H1 (cell line): ENCODE measurements around the gene MYD88. TPM values are rescaled to one million over a fixed set of nuclear protein-coding genes. Genes with fewer than 3 reads are reported as not detected.

Experiments
- CTCF ChIA-PET: fragments of 300-600 bp; sonication (Branson Sonifier 250); formaldehyde crosslinking; loops from one replicate; lab custom pipeline; 2021; ENCODE audit not compliant: partially characterized antibody; lab: Charles Lee
- POLR2A ChIA-PET: fragments of 300-600 bp; sonication (Branson Sonifier 250); formaldehyde crosslinking; loops from one replicate; lab custom pipeline; 2021; ENCODE audit warnings: inconsistent platforms; ENCODE audit not compliant: partially characterized antibody; lab: Charles Lee
- DNase-seq, 2 experiments: peaks; one replicate each; pipeline versions ENCODE4 v3.0.0 to v3.0.0-alpha.2; 2010 to 2022; ENCODE audit warnings: low spot score in 2 of 2, low read depth in 1 of 2, mixed read lengths in 1 of 2
- FAIRE-seq: peaks from 2 replicates; lab custom pipeline; 2011; peaks lifted over from hg19 to GRCh38; lab: Jason Lieb, UNC
- H2AFZ ChIP-seq: 2 replicates; pipeline ENCODE4 v1.8.1; 2012; ENCODE audit warnings: low read length, inconsistent platforms
- H2AK5ac ChIP-seq: 2 replicates; pipeline ENCODE4 v1.6.1; 2013; ENCODE audit warnings: low read depth, low read length
- H2BK120ac ChIP-seq: replicated peaks from 2 replicates; pipeline ENCODE3; 2013; ENCODE audit warnings: low read depth, low read length, inconsistent platforms
- H2BK12ac ChIP-seq: 2 replicates; pipeline ENCODE4 v1.6.1; 2013; ENCODE audit warnings: low read depth, low read length
- H2BK15ac ChIP-seq: 2 replicates; pipeline ENCODE4 v1.6.1; 2013; ENCODE audit warnings: low read length
- H2BK20ac ChIP-seq: 2 replicates; pipeline ENCODE4 v1.6.1; 2013; ENCODE audit warnings: low read length
- H2BK5ac ChIP-seq: 2 replicates; pipeline ENCODE4 v1.6.1; 2013; ENCODE audit warnings: low read depth, low read length
- H3K14ac ChIP-seq: 2 replicates; pipeline ENCODE4 v1.6.1; 2013; ENCODE audit warnings: inconsistent platforms; ENCODE audit not compliant: insufficient read length
- H3K18ac ChIP-seq: 2 replicates; pipeline ENCODE4 v1.6.1; 2013; ENCODE audit warnings: low read length; ENCODE audit errors: extremely low read depth
- H3K23ac ChIP-seq: 2 replicates; pipeline ENCODE4 v1.6.1; 2013; ENCODE audit warnings: inconsistent platforms; ENCODE audit not compliant: insufficient read length
- H3K23me2 ChIP-seq: 2 replicates; pipeline ENCODE4 v1.6.1; 2013; ENCODE audit warnings: low read depth, low read length
- H3K27ac ChIP-seq: 2 replicates; pipeline ENCODE4 v1.6.1; 2011; ENCODE audit warnings: low read depth, low read length, inconsistent platforms
- H3K27me3 ChIP-seq, 4 experiments: replicated peaks in 1 of 4; 1 replicate in 1 of 4; 2 replicates in 3 of 4; pipeline versions ENCODE4 v1.6.1 to v1.8.1; 2011 to 2013; ENCODE audit warnings: low read length in 3 of 4, mild to moderate bottlenecking in 3 of 4, inconsistent platforms in 2 of 4, mixed read lengths in 2 of 4, moderate library complexity in 1 of 4; ENCODE audit not compliant: control insufficient read depth in 3 of 4, insufficient read depth in 3 of 4; ENCODE audit errors: extremely low read depth in 1 of 4
- H3K36me3 ChIP-seq, 4 experiments: 2 replicates each; pipeline versions ENCODE4 v1.6.1 to v1.8.1; 2011 to 2013; ENCODE audit warnings: mild to moderate bottlenecking in 4 of 4, low read length in 3 of 4, moderate library complexity in 2 of 4, control low read depth in 1 of 4, inconsistent platforms in 1 of 4; ENCODE audit not compliant: insufficient read depth in 4 of 4, control insufficient read depth in 2 of 4
- H3K4ac ChIP-seq: replicated peaks from 2 replicates; pipeline ENCODE3; 2013; ENCODE audit warnings: low read length, low read depth, mixed read lengths, inconsistent platforms; ENCODE audit not compliant: insufficient read length
- H3K4me1 ChIP-seq, 4 experiments: replicated peaks in 1 of 4; 1 replicate in 1 of 4; 2 replicates in 3 of 4; pipeline versions ENCODE4 v1.6.1 to v1.8.1; 2011 to 2013; ENCODE audit warnings: low read length in 3 of 4, inconsistent platforms in 2 of 4, mixed read lengths in 1 of 4; ENCODE audit not compliant: insufficient read depth in 4 of 4, control insufficient read depth in 3 of 4
- H3K4me2 ChIP-seq, 2 experiments: 2 replicates each; pipeline versions ENCODE4 v1.6.1 to v1.8.1; 2011 to 2013; ENCODE audit warnings: low read depth in 2 of 2, low read length in 2 of 2, control low read depth in 1 of 2, inconsistent platforms in 1 of 2, mild to moderate bottlenecking in 1 of 2; ENCODE audit not compliant: insufficient read depth in 1 of 2
- H3K4me3 ChIP-seq, 4 experiments: fragments of 200-600, 300-600 bp in 1 of 4; sonication (generic), shearing (Covaris generic), sonication (Bioruptor Twin) in 1 of 4; 2 replicates each; pipeline versions ENCODE4 v1.5.1 to v1.8.1; 2011 to 2016; ENCODE audit warnings: low read length in 4 of 4, low read depth in 3 of 4, control low read depth in 2 of 4, inconsistent platforms in 2 of 4, mild to moderate bottlenecking in 2 of 4, mixed read lengths in 1 of 4, moderate library complexity in 1 of 4; ENCODE audit not compliant: insufficient read depth in 2 of 4; ENCODE audit errors: extremely low read depth in 1 of 4
- H3K56ac ChIP-seq: replicated peaks from 2 replicates; pipeline ENCODE3; 2013; ENCODE audit warnings: low read depth, mild to moderate bottlenecking, mixed read lengths, low read length, inconsistent platforms; ENCODE audit not compliant: insufficient read length
- H3K79me1 ChIP-seq: 2 replicates; pipeline ENCODE4 v1.6.1; 2013; ENCODE audit warnings: low read depth, low read length, control low read depth
- H3K79me2 ChIP-seq, 2 experiments: 2 replicates each; pipeline versions ENCODE4 v1.6.1 to v1.8.1; 2012 to 2013; ENCODE audit warnings: low read length in 2 of 2, mild to moderate bottlenecking in 2 of 2, inconsistent platforms in 1 of 2; ENCODE audit not compliant: insufficient read depth in 2 of 2, control insufficient read depth in 1 of 2
- H3K9ac ChIP-seq, 4 experiments: replicated peaks in 1 of 4; 1 replicate in 1 of 4; 2 replicates in 3 of 4; pipeline versions ENCODE4 v1.6.1 to v1.8.1; 2011 to 2013; ENCODE audit warnings: low read depth in 3 of 4, low read length in 3 of 4, control low read depth in 2 of 4, mild to moderate bottlenecking in 2 of 4, moderate library complexity in 2 of 4, inconsistent platforms in 1 of 4; ENCODE audit errors: extremely low read depth in 1 of 4
- H3K9me3 ChIP-seq, 2 experiments: 2 replicates each; pipeline versions ENCODE4 v1.6.1 to v1.8.1; 2012 to 2013; ENCODE audit warnings: mild to moderate bottlenecking in 2 of 2, moderate library complexity in 2 of 2, control low read depth in 1 of 2, inconsistent platforms in 1 of 2, low read depth in 1 of 2, low read length in 1 of 2, mixed read lengths in 1 of 2; ENCODE audit not compliant: insufficient read depth in 2 of 2
- H4K20me1 ChIP-seq, 2 experiments: replicated peaks in 1 of 2; 2 replicates each; pipeline versions ENCODE3 to v1.8.1; 2011 to 2013; ENCODE audit warnings: inconsistent platforms in 2 of 2, low read length in 2 of 2, mild to moderate bottlenecking in 1 of 2; ENCODE audit not compliant: insufficient read depth in 2 of 2, control insufficient read depth in 1 of 2
- H4K5ac ChIP-seq: 2 replicates; pipeline ENCODE4 v1.6.1; 2013; ENCODE audit warnings: low read length, low read depth, mixed read lengths, inconsistent platforms; ENCODE audit not compliant: insufficient read length
- H4K8ac ChIP-seq: 2 replicates; pipeline ENCODE4 v1.8.0; 2013; ENCODE audit warnings: mild to moderate bottlenecking, moderate library complexity, low read length, inconsistent platforms; ENCODE audit not compliant: insufficient read depth; ENCODE audit errors: extremely low read depth
- H4K91ac ChIP-seq: replicated peaks from 2 replicates; pipeline ENCODE3; 2013; ENCODE audit warnings: low read length, mixed read lengths, inconsistent platforms; ENCODE audit not compliant: insufficient read length
- NRF1 ChIP-seq: IDR thresholded peaks from 2 replicates; pipeline ENCODE4 v1.6.1; 2011; ENCODE audit warnings: mild to moderate bottlenecking, low read depth, low read length, improper control_type of control experiment
- SP1 ChIP-seq: IDR thresholded peaks from 2 replicates; pipeline ENCODE4 v1.6.1; 2011; ENCODE audit warnings: low read depth, low read length
- ZNF274 ChIP-seq: IDR thresholded peaks from 2 replicates; pipeline ENCODE4 v1.7.0; 2012; ENCODE audit warnings: low read length, borderline replicate concordance; ENCODE audit errors: extremely low read depth
- WGBS, 2 experiments: shearing (Covaris generic) in 1 of 2; methylation state at CpG; one replicate each; pipeline versions ENCODE4 v1.1.6 to v1.1.7; 2013 to 2015; ENCODE audit warnings: low lambda C conversion rate in 2 of 2, mixed read lengths in 2 of 2, inconsistent platforms in 1 of 2, low coverage in 1 of 2, missing lambda C conversion rate in 1 of 2; ENCODE audit not compliant: insufficient replicate concordance in 2 of 2, insufficient coverage in 1 of 2, insufficient read length in 1 of 2; ENCODE audit errors: extremely low coverage in 1 of 2, missing lambda C conversion rate in 1 of 2; 5-methylcytosine and 5-hydroxymethylcytosine counted together
- polyA plus RNA-seq, 7 experiments: library from polyadenylated mRNA; depleted of rRNA in 3 of 7; stranded (reverse) in 5 of 7; unstranded in 2 of 7; fragments of >200 nt in 5 of 7; fragments of 200-250 nt in 2 of 7; gene quantifications; 1 replicate in 5 of 7; 2 replicates in 1 of 7; 4 replicates in 1 of 7; pipeline versions ENCODE4 v1.2.1 to v1.2.3, GENCODE V29; 2011 to 2013; ENCODE audit warnings: missing spikeins in 2 of 7, mixed read lengths in 2 of 7
- total RNA-seq: library from RNA; stranded (reverse); fragmentation: NEBNext Ultra II Directional; extraction: Animal tissue kit (Norgen Biotek cat#: 25700); gene quantifications from 2 replicates; pipeline ENCODE4 v1.2.1, GENCODE V29; 2021

The MYD88 gene
- total and polyA plus RNA-seq, 2 of the 8 experiments (the other 6 are each of a cell fraction or from before 2014, with no cell fraction given), result 22.1 to 22.5 TPM

DNA sequence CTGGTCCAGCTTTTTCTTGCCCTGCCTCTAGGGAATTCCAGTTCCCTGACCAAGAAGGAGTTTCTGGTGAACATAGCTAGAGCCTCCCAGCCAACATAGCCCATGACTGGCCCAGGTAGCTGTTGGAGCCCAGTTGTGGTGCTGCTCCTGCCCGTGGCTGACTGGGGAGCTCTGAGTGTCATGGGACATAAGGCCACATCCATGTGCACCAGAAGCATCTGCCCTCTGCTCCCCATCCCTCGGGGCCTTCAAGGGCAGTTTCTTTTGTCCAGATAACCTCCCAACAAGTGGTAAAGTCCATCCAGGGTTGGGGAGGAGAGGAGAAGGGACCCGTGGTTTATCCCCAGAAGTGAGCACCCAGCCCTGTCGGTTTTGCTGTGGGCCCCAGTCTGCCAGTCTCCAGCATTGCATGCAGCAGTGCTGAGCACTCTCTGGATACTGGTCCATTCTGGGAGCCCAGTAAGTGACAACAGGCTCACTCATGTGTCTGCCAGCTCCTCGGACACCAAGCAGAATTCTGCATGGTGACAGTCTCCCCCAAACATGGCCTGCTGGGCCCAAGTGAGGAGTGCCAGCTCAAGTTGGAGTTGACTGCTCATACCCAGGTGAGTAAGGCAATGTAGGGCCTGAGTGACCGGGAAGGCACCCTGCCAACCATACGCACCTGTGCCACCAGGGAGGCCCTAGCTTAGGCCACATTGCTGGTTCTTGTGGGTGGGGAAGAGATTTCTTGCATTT lies 30.4 kb upstream of the MYD88 start:
- H3K27me3 ChIP-seq, result no peaks in the 10 kb centered on the region
- no peak overlapping the region for H4K91ac ChIP-seq
- H2BK12ac ChIP-seq, result no peak overlapping the region
- no peak overlapping the region for H2BK5ac ChIP-seq
- no peak overlapping the region for H3K14ac ChIP-seq
- TF ChIP-seq SP1 (no peak), NRF1 (no peak), ZNF274 (no peak)
- ChIA-PET POLR2A (interaction anchor here (1.1 to 3.4 kb wide), 2 partner anchors 10 to 11 kb away, joined by 3 to 20 read pairs; no protein-coding TSS in a partner anchor), CTCF (interaction anchor here (0.6 to 5.5 kb wide), 7 partner anchors 10 to 385 kb away, joined by 3 to 44 read pairs (median 3); no protein-coding TSS in a partner anchor)
- H3K56ac ChIP-seq, result no peak overlapping the region
- no peak overlapping the region for H3K23ac ChIP-seq
- H3K9ac ChIP-seq, result no peak overlapping the region
- no peak overlapping the region for H2BK15ac ChIP-seq
- H3K23me2 ChIP-seq, result no peaks in the 10 kb centered on the region
- H3K36me3 ChIP-seq, result no peaks in the 10 kb centered on the region
- no peak overlapping the region for H3K4ac ChIP-seq
- DNase-seq (no peak), FAIRE-seq (no peak)
- H3K9me3 ChIP-seq, result 0 out of 4 replicates have a peak, but pooled peaks cover 0 to 5% of the 10 kb centered on the region in 2 experiments
- WGBS, 2 experiments, result 90% methylated on average over 7 of the region's 7 CpGs; no CpG with 5 or more reads in 1 of the 2 experiments
- H3K4me1 ChIP-seq, result no peaks in the 10 kb centered on the region
- H3K4me3 ChIP-seq, result no peak overlapping the region
- no peaks in the 10 kb centered on the region for H3K79me2 ChIP-seq
- no peaks in the 10 kb centered on the region for H3K79me1 ChIP-seq
- peaks cover 0 to 2% of the 10 kb centered on the region in 2 experiments for H4K20me1 ChIP-seq
- no peak overlapping the region for H2BK20ac ChIP-seq
- H4K8ac ChIP-seq, result no peak overlapping the region; the same call in 1 of the 2 replicates
- H2AK5ac ChIP-seq, result no peak overlapping the region
- H2AFZ ChIP-seq, result no peak overlapping the region
- no peak overlapping the region for H2BK120ac ChIP-seq
- H4K5ac ChIP-seq, result no peak overlapping the region
- H3K27ac ChIP-seq, result no peak overlapping the region
- no peak overlapping the region for H3K4me2 ChIP-seq
- no peak overlapping the region for H3K18ac ChIP-seq
